ENCODE measurements around the gene TANGO2. TPM values are rescaled to one million over a fixed set of nuclear protein-coding genes. Genes with fewer than 3 reads are reported as not detected.

Gene TANGO2
- total RNA-seq, 1 experiment from 2014 or later, result 17.0 TPM

GRCh38 chr22:20065896-20066616 lies 45.1 kb downstream of the TANGO2 start:
- H3K36me3 ChIP-seq (ENCODE audit: control insufficient read depth in 1 of 2, insufficient read depth in 2 of 2, low read length in 2 of 2), result no peaks in the 10 kb centered on the region
- BruUV-seq (replicated peaks), result no TSS peak
- DNase-seq (ENCODE audit: low read depth, low spot score), result no peak
- H3K9ac ChIP-seq (ENCODE audit: low read length), result no peak overlapping the region
- H3K27me3 ChIP-seq (ENCODE audit: insufficient read depth, low read length), result no peaks in the 10 kb centered on the region
- H3K4me1 ChIP-seq (ENCODE audit: control insufficient read depth in 1 of 2, insufficient read depth in 2 of 2, low read length in 2 of 2), result peaks cover 4 to 24% of the 10 kb centered on the region in 2 experiments
- intact Hi-C loops (cut with micrococcal nuclease), result no loop called here
- H3K27ac ChIP-seq (ENCODE audit: low read depth, low read length), result no peak overlapping the region
- no peaks in the 10 kb centered on the region for H3K79me2 ChIP-seq (ENCODE audit: insufficient read depth, low read length)
- ATAC-seq, result no peak
- H3K4me2 ChIP-seq (ENCODE audit: low read length), result no peak overlapping the region
- H3K9me3 ChIP-seq (ENCODE audit: control insufficient read depth in 1 of 2, insufficient read depth in 1 of 2, low read depth in 1 of 2, low read length in 2 of 2), result no peaks in the 10 kb centered on the region
- no peak overlapping the region for H3K4me3 ChIP-seq (replicated peaks in 1 of 2; ENCODE audit: low read depth in 1 of 2, low read length in 2 of 2)
- ChIA-PET CTCF (no interaction called here), POLR2A (no interaction called here), RAD21 (ENCODE audit: low non-redundant PET in 1 of 2, low total read pairs in 2 of 2, uncharacterized antibody in 2 of 2, unreplicated experiment in 2 of 2) (no interaction called here)
- H3K9me2 ChIP-seq (ENCODE audit: insufficient read depth), result no peaks in the 10 kb centered on the region
- no peak overlapping the region for H2AFZ ChIP-seq (ENCODE audit: low read depth, low read length, poor library complexity, severe bottlenecking)
- H4K20me1 ChIP-seq (ENCODE audit: insufficient read depth), result no peaks in the 10 kb centered on the region
- TF ChIP-seq ZBTB33 (IDR thresholded peaks at IDR 0.05; ENCODE audit: extremely low read depth, insufficient replicate concordance, low read length) (no peak), RAD21 (IDR thresholded peaks at IDR 0.05; ENCODE audit: low read depth) (no peak), ZNF274 (IDR thresholded peaks at IDR 0.05; ENCODE audit: low read depth, low read length) (no peak), JUND (IDR thresholded peaks at IDR 0.05) (no peak), MAX (IDR thresholded peaks at IDR 0.05) (no peak)

All from HCT116 (cell line).